ENCODE measurements around the gene RAB9B. TPM values are rescaled to one million over a fixed set of nuclear protein-coding genes. Genes with fewer than 3 reads are reported as not detected.

Gene RAB9B
- total and polyA plus RNA-seq, 7 donors = under 0.01 to 18.8 (median 9.2) TPM

GRCh38 chrX:103779141-103779789, 52.8 kb downstream of the RAB9B start:
- intact Hi-C loops (cut with DNase I) = loop anchor here (10.0 kb wide), 1 partner anchor 64 kb away; the partner anchor contains the start of gene TMEM31
- peaks cover 0 to 10% (median 3%) of the 10 kb centered on the region in 4 donors for H3K4me1 ChIP-seq
- TF ChIP-seq POLR2AphosphoS5 (IDR thresholded peaks at IDR 0.05) (no peak), EP300 (IDR thresholded peaks at IDR 0.05) (no peak), CTCF (IDR thresholded peaks at IDR 0.05) (no peak), POLR2A (IDR thresholded peaks at IDR 0.05) (no peak)
- H3K27ac ChIP-seq = no peak overlapping the region
- no peaks in the 10 kb centered on the region for H3K27me3 ChIP-seq
- H3K4me3 ChIP-seq = no peak overlapping the region
- no peaks in the 10 kb centered on the region for H3K36me3 ChIP-seq
- no peak for DNase-seq
- WGBS, 2 donors = 48 to 64% methylated on average over 6 of the region's 6 CpGs
- H3K9me3 ChIP-seq = no peaks in the 10 kb centered on the region

GRCh38 chrX:103776546-103776945, 55.5 kb downstream of the RAB9B start, which contains the start of gene PLP1:
Gene PLP1, plus strand, starts transcription at chrX:103776840. Its CDS starts 156 bp downstream, at chrX:103776996.
- Histone ChIP-seq H3K4me3 (peak within 1 kb of the TSS in 3 of 4 donors; percentile 14 to 15 (median 15)), H3K27me3 (no peaks in the 10 kb centered on the region), H3K9me3 (no peaks in the 10 kb centered on the region), H3K4me1 (peaks cover 0 to 10% (median 0%) of the 10 kb centered on the region in 4 donors), H3K27ac (no peak within 1 kb of the TSS), H3K36me3 (no peaks in the 10 kb centered on the region)
- WGBS, 2 donors = 77 to 87% methylated on average over 2 of the region's 2 CpGs
- no peak for TF ChIP-seq EP300 (IDR thresholded peaks at IDR 0.05)
- TF ChIP-seq POLR2A (IDR thresholded peaks at IDR 0.05) = no peak
- no peak for TF ChIP-seq CTCF (IDR thresholded peaks at IDR 0.05)
- TF ChIP-seq POLR2AphosphoS5 (IDR thresholded peaks at IDR 0.05) = peak in 2 of 4 donors; percentile 37 to 46
- intact Hi-C loops (cut with DNase I) = loop anchor here (10.0 kb wide), 1 partner anchor 62 kb away; the partner anchor contains the start of gene TMEM31
- no peak for DNase-seq

- intact Hi-C loops (cut with DNase I) = loop anchor here (1.0 to 10.0 kb wide), 3 partner anchors 59 to 241 kb away; partner anchors contain the start of gene TMEM31
- Histone ChIP-seq H3K4me1 (peaks cover 0 to 5% (median 0%) of the 10 kb centered on the region in 4 donors), H3K36me3 (no peaks in the 10 kb centered on the region), H3K27ac (no peak overlapping the region), H3K4me3 (no peak overlapping the region), H3K27me3 (no peaks in the 10 kb centered on the region), H3K9me3 (no peaks in the 10 kb centered on the region)
- TF ChIP-seq EP300 (IDR thresholded peaks at IDR 0.05) (no peak), CTCF (IDR thresholded peaks at IDR 0.05) (peak in 3 of 4 experiments; percentile 14 to 36 (median 25))
- 56 to 79% methylated on average over 6 of the region's 6 CpGs for WGBS, 2 donors
- no peak for DNase-seq
Observed at GRCh38 chrX:103774070-103774642, 57.9 kb downstream of the RAB9B start.

GRCh38 chrX:103773445-103773844, 58.6 kb downstream of the RAB9B start:
- no peak overlapping the region for H3K4me3 ChIP-seq
- no peaks in the 10 kb centered on the region for H3K4me1 ChIP-seq
- no peaks in the 10 kb centered on the region for H3K27me3 ChIP-seq
- TF ChIP-seq EP300 (IDR thresholded peaks at IDR 0.05) (no peak), POLR2AphosphoS5 (IDR thresholded peaks at IDR 0.05) (no peak), CTCF (IDR thresholded peaks at IDR 0.05) (no peak), POLR2A (IDR thresholded peaks at IDR 0.05) (no peak)
- H3K27ac ChIP-seq = no peak overlapping the region
- H3K36me3 ChIP-seq = no peaks in the 10 kb centered on the region
- WGBS, 2 donors = 63 to 80% methylated on average over 3 of the region's 3 CpGs
- intact Hi-C loops (cut with DNase I) = loop anchor here (10.0 kb wide), 1 partner anchor 59 kb away; the partner anchor contains the start of gene TMEM31
- DNase-seq = no peak
- H3K9me3 ChIP-seq = no peaks in the 10 kb centered on the region

Small RNA genes lying within 50 kb of the gene (small RNA-seq; reads per million reads assigned to genes)
- 0 reads per million in 3 donors for gene RNA5SP511

Other genes with a start within 250 kb of the RAB9B start
- 100 to 1,000 TPM; 127 to 366 (median 178) TPM for gene TCEAL4, start 246.7 kb downstream of the RAB9B start, total RNA-seq
- 100 to 1,000 TPM in 1 of 3 donors, 10 to 100 TPM in 2; 54.8 to 117 (median 62.1) TPM for gene TCEAL4, start 246.7 kb downstream of the RAB9B start, polyA plus RNA-seq
- 10 to 100 TPM; 55.3 to 68.3 (median 61.4) TPM for gene TCEAL3, start 224.3 kb downstream of the RAB9B start, total RNA-seq
- gene TCEAL3, start 224.3 kb downstream of the RAB9B start, polyA plus RNA-seq = 10 to 100 TPM; 13.9 to 31.8 (median 17.7) TPM
- 100 to 1,000 TPM; 135 to 186 (median 173) TPM for gene TCEAL1, start 203.3 kb downstream of the RAB9B start, total RNA-seq
- 10 to 100 TPM; 19.5 to 24.6 (median 20.1) TPM for gene TCEAL1, start 203.3 kb downstream of the RAB9B start, polyA plus RNA-seq
- gene MORF4L2, start 145.6 kb downstream of the RAB9B start, total RNA-seq = 100 to 1,000 TPM; 171 to 255 (median 215) TPM
- 100 to 1,000 TPM; 180 to 224 (median 219) TPM for gene MORF4L2, start 145.6 kb downstream of the RAB9B start, polyA plus RNA-seq
- not detected for gene TMEM31, start 121.3 kb downstream of the RAB9B start, total RNA-seq
- gene TMEM31, start 121.3 kb downstream of the RAB9B start, polyA plus RNA-seq = not detected
- gene PLP1, start 55.4 kb downstream of the RAB9B start, total RNA-seq = 100 to 1,000 TPM in 1 of 4 donors, 10 to 100 TPM in 3; 32.7 to 112 (median 47.0) TPM
- gene PLP1, start 55.4 kb downstream of the RAB9B start, polyA plus RNA-seq = 10 to 100 TPM in 1 of 3 donors, 1 to 10 TPM in 2; 1.6 to 10.2 (median 3.6) TPM
- 10 to 100 TPM in 1 of 4 donors, 1 to 10 TPM in 3; 1.1 to 10.5 (median 5.1) TPM for gene TMSB15B, start 130.4 kb upstream of the RAB9B start, total RNA-seq
- 1 to 10 TPM; 2.5 to 7.2 (median 3.9) TPM for gene TMSB15B, start 130.4 kb upstream of the RAB9B start, polyA plus RNA-seq
- gene H2BW1, start 181.5 kb upstream of the RAB9B start, total RNA-seq = not detected
- gene H2BW1, start 181.5 kb upstream of the RAB9B start, polyA plus RNA-seq = not detected
- gene H2BW2, start 207.7 kb upstream of the RAB9B start, total RNA-seq = not detected
- gene H2BW2, start 207.7 kb upstream of the RAB9B start, polyA plus RNA-seq = not detected
- gene TMSB15C, start 244.0 kb upstream of the RAB9B start, total RNA-seq = 1 to 10 TPM; 1.2 to 9.4 (median 5.9) TPM
- 1 to 10 TPM in 1 of 3 donors, not detected in 2; 1.0 TPM for gene TMSB15C, start 244.0 kb upstream of the RAB9B start, polyA plus RNA-seq

All from sigmoid colon (tissue), 7 donors.